NCI-H748 (cell line): ENCODE data around the gene SEC14L2.
"Not testable (repeated sequence)": the region's sequence is repeated elsewhere in the genome, so short reads cannot be mapped to it uniquely, and the experiment has no call there.

Source experiments
- DNase-seq: peaks from one replicate; lab custom pipeline; 2025; ENCODE audit not compliant: unreplicated experiment; lab: John Stamatoyannopoulos, UW

Gene SEC14L2

DNA sequence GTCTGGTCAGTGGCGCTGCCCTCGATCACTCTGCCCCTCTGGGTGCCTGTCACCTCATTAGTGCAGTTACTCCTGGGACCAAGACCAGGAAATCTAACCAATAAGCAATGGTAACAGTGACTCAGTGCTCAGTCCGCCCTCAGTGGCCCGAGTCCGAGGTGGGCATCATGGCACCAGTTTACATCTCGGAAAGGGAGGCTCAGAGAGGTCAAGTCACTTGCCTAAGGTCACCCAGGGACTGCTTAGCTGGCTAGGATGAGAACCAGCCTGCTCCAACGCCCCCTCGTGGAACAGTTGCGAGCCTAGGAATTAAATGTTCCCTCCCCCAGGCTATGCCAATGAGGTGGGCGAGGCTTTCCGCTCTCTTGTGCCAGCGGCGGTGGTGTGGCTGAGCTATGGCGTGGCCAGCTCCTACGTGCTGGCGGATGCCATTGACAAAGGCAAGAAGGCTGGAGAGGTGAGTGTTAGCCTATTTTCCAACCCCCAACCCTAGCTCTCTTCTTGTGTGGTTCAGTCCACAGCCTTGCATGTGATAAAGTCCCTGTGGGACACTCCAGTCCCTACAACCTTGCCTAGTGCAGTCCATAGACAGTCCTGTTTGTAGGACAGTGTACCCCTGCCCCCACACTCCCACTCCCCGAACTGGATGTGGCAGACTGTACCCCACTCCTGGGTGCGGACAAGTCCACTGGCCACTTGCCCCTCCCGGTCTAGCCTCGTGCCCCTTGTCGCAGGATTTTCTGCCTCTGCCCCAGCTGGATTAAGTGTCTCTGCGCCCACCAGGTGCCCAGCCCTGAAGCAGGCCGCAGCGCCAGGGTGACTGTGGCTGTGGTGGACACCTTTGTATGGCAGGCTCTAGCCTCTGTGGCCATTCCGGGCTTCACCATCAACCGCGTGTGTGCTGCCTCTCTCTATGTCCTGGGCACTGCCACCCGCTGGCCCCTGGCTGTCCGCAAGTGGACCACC is 29.9 kb downstream of the SEC14L2 start:
- DNase-seq: peak; percentile 85

DNA sequence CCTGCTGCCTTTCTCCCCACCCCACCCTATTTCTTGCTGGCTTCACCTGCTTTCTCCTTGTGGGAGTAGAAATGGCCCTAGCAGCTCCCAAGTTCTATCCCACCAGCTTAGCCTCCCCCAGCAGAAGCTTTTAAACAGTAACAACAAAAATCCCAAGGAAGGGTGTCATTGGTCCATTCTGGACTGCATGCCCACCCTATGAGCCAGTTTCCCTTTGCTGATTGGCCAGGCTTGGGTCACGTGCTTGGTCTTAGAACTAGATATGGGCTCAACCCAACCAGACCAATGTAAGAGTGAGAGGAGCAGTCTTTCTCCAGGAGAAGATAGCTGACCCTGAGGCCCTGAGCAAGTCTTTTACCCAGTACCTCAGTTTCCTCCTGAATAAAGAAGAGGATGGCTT is 31.1 kb downstream of the SEC14L2 start:
- DNase-seq: no peak

DNA sequence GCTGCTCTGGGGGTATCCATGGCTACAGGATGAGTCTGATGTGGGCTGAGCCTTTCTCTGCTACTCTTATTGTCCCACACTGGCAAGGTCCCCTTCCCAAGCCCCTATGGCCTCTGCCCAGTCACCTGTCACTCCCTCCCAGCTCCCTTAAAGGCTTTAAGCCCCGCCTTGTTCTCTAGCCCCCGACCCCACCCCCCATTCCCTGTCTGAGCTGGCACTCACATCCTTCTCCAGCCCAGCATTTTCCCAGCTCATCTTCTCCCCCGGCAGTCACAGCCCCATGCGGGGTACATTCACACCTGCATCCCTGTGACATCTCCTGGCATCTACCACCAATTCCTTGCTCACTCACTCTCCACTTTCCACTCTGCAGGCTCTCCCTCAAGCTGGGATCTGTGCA is 33.1 kb downstream of the SEC14L2 start:
- no peak for DNase-seq

DNA sequence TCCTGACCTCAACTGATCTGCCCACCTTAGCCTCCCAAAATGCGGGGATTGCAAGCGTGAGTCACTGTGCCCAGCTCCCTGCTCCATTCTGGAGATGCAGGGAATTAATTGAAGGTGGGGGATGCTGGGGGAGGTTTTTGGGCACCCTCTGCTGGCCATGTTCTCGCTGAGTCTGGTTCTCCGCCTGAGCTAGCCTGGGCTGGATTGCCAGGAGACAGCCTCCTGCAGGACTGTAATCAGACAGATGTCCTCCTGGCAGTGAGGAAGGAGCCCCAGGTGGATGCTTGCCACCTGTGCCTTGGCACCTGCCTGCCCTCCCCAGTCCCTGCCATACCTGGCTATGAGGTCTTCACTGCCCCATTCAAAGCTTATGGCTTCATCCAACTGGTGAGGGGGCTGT is 34.1 kb downstream of the SEC14L2 start:
- DNase-seq: no peak

DNA sequence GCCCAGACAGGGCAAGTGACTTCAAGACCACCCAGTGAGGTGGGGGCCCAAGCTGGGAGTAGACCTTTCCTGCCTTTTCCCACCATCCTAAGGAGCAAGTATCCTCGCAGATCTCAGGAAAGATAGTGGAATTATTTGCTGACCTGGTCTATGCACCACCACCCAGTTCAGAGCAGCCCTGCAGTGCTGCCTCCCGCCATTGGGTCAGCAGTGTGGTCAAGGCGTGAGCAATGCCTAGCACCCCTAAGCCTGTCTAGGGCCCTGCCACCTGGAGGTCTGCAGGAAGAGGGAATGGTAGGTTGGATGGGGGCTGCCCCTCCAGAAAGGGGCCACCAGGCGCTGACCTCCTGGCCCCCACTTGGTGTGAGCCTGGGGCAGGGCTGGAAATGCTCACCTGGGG is 35.3 kb downstream of the SEC14L2 start:
- DNase-seq: no peak

DNA sequence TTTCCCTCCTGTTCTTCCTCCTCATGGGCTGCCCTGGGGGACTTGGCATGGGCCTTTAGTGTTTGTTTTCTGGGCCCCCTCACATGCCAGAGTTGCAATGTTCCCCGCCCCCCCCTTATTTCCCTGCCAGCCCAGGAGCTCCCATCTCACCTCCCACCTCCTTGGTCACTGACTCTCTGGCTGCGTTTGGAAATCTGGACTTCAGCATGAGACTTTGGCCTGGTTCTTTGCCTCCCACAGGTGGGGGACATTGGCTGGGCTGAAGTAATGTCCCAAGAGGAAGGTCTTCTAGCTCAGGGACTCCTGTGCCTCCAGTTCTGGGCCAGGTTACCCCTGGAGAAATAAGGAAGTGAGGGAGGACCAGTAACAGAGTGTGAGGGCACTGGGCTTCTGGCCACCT is 35.7 kb downstream of the SEC14L2 start:
- no peak for DNase-seq

DNA sequence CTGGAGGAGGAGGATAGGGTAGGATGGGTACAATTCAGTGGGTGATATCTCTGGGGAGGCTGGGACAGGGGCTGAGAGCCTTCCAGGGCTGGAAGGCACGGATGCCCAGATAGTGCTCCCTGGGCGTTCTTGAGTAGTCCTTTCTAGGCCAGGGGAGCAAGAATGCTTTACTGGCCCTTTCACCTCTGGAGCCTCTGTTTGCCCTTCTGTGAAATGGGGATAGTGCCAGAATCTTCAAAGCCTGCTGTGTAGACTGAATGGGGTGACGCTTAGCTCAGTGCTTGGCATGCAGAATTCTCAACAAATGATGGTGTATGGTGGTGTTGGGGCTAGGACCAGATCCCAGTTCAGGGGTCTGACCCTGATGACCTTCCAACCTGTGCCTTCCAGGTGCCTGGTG is 36.4 kb downstream of the SEC14L2 start:
- no peak for DNase-seq

DNA sequence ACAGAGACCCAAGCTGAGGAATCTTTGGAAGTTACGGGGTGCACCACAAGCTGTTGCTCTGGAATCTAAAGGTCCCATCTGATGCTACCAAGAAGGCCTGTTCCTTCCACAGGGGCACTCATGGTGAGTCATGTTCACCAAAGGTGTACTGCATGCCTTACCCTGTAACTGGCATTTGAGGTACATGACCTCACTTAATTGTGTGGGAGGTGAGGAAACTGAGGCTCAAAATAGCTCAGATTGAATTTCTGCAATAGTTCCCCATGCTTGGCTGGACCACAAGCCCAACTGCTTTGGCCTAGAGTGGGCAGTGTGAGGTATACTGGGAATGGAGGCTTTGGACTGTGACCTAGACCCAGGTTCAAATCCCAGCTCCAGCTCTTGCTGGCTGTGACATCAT is 37.0 kb downstream of the SEC14L2 start:
- DNase-seq: no peak

DNA sequence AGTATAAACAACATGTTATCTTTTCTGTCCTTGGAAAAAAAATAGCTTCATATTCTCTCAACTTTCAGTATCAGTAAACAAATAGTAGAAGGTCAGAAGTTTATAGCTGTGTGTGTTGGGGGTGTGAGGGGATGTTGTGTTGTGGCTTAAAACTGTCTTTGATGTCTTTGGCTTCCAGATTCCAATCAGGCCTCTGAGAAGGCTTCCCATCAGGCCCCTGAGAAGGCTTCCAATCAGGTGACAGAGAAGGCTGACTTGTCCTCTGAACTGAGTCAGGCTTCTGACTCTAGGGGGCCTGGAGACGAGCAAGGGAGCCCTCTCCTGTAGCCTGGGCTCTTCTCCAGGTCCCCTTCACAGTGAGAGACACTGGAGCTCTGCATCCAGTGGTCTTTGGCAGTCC is 38.0 kb downstream of the SEC14L2 start:
- no peak for DNase-seq

DNA sequence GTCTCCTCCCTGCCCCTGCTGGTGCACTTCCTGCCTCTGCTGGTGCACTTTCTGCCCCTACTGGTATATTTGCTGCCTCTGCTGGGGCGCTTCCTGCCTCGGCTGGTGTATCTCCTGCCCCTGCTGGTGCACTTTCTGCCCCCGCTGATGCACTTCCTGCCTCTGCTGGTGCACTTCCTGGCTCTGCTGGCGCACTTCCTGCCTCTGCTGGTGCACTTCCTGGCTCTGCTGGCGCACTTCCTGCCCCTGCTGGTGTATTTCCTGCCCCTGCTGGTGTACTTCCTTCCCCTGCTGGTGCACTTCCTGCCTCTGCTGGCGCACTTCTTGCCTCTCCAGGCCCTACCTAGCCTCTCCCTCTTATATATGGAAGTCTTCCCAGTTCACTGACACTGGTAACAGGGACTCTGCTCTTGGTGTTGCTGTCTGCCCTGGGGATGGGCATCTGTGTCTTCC is 38.9 kb downstream of the SEC14L2 start:
- no peak for DNase-seq

DNA sequence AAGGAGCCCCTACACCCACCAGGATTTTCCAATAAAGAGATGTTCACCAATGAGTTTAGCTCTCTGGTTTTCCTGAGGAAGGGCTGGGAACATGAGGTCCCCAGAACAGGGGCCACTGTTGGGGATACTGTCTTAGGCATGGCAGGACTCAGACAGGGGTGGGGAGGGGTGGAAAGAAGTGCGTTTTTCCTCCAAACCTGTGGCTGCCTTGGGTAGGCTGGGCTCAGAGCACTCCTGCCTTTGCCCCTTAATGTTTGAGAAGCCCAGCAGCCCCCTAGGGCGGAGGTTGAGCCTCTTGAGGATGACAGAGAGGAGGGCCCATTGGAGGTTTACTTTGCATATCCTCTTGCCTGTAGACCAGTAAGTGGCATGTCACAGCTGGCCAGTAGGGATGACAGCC is 39.4 kb downstream of the SEC14L2 start:
- no peak for DNase-seq

DNA sequence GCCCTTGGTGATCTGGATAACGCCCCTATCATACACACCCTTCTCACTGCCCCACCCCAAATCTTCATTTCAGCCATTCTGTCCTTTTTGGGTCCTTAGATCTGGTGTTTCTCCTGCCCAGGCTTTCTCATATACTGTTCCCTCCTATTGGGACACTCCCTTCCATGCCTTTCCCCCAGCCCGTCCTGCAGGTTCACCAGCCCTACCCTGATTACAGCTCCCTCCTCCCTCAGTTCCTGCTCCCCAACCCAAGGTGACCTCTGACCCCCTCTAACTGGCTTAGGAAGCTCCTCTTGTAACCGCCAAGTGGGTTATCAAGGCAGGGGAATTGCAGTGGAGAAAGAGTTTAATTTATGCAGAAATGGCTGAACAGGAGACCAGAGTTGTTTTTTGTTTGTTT is 41.7 kb downstream of the SEC14L2 start:
- no peak for DNase-seq

DNA sequence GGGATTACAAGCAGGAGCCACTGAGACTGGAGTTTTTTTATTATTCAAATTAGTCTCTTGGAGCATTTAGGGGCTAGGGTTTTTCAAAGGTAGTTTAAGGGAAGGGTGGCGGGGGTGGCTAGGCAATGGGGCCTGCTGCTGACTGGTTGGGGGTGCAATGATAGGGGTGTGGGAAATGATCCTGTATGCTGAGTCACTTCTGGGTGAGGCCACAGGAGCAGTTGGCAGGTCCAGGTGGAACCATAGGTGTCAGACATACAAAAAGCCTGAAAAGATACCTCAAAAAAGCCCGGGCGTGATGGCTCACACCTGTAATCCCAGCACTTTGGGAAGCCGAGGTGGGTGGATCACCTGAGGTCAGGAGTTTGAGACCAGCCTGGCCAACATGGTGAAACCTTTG is 42.4 kb downstream of the SEC14L2 start:
- DNase-seq: no peak

DNA sequence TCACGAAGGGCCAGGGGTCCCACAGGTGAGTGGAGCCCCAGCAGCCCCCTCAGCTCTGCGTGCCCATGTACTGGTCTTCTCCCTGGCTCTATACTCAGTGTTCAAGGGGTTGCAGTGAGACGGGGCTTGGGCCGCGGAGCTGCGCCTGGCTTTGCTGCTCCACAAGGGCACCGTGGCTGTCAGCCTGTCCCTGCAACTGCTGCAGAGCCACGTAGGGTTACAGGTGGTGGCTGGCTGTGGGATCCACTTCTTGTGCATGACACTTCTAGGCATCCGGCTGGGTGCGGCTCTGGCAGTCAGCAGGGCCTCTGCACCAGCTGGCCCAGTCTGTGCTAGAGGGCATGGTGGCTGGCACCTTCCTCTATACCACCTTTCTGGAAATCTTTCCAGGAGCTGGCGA is 43.0 kb downstream of the SEC14L2 start:
- DNase-seq: no peak

DNA sequence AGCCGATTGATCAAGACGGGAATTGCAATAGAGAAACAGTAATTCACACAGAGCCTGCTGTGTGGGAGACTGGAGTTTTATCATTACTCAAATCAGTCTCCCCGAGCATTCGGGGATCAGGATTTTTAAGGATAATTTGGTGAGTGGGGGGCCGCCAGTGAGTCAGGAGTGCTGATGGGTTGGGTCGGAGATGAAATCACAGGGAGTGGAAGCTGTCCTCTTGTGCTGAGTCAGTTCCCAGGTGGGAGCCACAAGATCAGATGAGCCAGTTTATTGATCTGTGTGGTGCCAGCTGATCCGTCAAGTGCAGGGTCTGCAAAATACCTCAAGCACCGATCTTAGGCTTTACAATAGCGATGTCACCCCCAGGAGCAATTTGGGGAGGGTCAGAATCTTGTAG is 44.3 kb downstream of the SEC14L2 start:
- DNase-seq: no peak

DNA sequence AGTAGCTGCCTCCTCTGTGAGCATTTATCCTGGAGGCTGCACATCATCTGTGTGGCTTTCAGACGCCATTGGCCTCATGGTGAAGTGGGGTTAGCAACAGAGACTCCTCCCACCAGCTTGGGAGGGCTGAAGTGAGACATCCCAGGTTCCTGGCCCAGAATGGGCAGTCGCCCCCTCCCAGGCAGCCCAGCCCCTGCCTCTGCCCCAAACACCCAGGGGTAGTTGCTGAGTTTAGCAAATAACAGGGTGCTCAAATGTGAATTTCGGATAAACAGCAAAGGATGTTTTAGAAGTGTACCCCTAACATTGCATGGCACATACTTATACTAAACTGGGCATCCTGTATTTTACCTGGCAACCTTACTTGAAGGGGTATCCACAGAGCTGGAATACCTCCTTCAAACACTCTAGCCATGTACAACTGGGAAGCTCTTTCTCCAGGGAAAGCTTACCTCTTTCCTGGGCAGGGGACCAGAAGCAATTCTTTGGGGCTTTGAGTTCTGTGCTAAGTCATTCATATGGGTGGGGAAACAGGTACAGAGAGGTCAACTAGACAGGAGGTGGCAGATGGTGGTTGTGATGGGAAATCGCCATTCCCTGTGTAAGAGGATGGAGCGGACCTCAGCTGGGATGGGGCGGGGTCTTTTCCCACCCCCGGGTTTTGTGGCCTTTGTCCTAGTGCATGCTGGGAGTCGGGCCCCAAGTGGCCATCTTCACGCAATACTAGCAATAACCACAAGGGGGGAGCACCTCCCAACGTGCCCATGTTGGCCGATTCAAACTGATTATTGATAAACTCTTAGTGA is 48.0 kb downstream of the SEC14L2 start:
- DNase-seq: peak; percentile 68

DNA sequence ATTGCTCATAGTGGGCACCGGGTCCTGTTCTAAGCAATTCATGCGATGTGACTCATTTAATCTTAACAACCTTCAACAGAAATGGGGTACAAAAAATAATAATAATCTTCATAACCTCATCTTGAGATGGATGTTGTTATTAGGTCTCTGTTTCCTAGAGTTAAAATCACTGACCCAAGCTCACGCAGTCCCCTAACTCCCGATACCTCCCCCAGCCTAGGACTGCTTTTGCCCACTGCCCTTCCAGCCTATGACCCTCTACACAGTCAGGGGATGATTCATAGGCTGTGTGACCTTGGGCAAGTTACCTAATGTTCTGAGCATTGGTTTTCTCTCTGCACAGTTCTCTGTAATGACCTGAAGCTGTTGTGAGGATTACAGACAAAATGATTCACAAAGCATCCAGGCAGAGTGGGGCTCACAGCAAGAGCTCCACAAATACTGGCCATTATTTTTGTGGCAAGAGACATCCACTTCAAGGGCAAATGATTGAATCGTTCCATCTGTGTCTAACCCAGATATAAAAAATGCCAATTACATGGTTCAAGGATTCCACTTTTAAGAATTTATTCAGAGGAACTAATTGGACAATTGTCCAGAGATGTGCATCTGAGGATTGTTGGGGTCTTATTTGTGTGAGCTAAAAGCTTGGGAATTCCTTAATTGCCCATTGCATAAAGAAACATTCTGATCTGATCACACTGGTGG is 48.8 kb downstream of the SEC14L2 start:
- DNase-seq: no peak

DNA sequence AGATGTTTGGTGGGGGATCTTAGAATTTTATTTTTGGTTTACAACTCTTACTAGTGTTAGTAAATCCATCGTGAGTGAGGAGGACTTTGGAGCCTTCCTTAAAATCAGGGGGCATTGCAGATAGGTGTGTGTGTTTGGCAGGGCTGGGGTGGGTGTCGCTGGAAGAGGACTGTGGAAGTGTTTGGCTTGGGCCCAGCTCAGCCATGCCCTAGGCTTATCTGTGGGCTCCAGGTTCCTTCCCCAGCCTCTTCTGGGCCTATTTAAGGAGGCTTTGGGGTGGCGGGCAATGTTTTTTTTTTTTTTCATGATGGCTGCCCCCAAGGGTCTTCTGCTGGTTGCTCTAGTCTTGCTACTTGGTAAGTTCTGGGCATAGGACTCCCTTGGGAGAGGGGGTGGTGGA is 50.8 kb downstream of the SEC14L2 start:
- DNase-seq: no peak

DNA sequence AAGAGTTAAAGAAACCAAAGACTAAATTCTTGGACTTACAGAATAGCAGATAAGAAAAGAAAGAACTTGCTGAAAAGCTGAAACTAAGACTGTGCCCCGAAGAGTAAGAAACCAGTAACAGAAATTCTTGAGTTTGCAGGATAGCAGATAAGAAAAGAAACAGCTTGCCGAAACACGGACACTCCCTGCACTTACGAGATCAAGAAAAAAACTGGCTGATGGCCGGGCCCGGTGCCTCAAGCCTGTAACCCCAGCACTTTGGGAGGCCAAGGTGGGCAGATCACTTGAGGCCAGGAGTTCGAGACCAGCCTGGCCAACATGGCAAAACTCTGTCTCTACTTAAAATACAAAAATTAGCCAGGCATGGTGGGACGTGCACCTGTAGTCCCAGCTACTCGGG is 54.7 kb downstream of the SEC14L2 start:
- not testable (repeated sequence) for DNase-seq

DNA sequence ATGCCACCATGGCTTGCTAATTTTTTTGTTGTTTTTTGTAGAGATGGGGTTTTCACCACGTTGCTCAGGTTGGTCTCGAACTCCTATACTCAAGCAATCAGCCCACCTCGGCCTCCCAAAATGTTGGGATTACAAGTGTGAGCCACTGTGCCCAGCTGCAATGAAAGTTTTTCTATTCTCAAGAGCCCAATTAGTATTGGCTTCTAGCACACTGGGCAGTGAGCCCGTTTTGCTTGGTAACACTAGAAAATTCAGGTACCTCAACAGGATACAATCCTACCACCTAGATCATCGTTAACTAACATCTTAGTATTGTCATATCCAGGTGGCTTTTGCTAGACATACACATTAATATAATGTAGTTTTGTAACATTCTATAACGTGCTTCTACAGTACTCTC is 56.0 kb downstream of the SEC14L2 start:
- DNase-seq: no peak

DNA sequence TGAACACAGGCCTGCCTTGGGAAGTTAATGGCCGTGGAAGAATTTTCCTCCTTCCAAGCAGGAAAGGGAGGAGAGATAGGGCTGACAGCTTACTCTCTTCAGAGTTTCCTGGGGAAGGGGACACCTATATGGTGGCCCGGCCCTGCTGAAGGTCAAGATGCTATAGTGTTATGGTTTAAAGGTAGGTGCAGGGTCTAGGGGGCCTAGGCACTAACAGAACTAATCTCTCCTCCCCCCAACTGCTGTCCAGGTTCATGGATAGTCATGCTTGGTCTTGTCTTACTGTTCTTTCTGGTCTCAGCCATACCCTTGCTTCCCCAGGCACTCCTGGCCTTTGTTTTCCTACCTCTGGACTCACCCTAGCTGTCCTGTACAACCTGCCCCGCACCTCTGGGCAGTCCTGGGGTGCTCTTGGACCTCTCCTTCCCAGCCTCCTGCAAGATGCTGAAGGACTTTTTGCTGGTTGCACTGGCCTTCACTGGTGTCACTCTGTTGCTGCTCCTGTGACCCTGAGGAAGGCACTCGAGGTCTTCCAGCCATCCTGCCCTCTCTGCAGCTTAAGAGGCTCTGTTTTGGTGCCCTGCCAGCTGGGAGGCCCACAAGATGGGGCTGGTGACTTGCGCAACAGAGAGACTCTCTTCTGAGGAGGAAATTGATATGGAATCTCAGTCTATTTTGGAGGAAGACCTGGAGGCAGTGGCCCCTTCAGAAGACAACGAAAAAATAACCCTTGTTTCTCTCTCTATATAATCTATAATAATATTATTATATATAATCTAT is 57.1 kb downstream of the SEC14L2 start:
- peak; percentile 14 for DNase-seq
